Neural cell (in vitro differentiated cells): ENCODE results near the gene KRT6C. TPM values are rescaled to one million over a fixed set of nuclear protein-coding genes. Genes with fewer than 3 reads are reported as not detected.

Experiments
- H2AFZ ChIP-seq: fragments of 200-600, 300-800 bp; sonication (generic), shearing (Covaris generic); 2 replicates; pipeline ENCODE4 v1.6.0; 2014; ENCODE audit warnings: low read depth, mild to moderate bottlenecking, antibody characterized with exemption, low read length, moderate library complexity
- H3F3A ChIP-seq: fragments of 200-600 bp; shearing (Covaris generic); 2 replicates; pipeline ENCODE4 v1.6.1; 2016; ENCODE audit warnings: mild to moderate bottlenecking, moderate library complexity, mixed read lengths, antibody characterized with exemption, low read length; ENCODE audit not compliant: insufficient read depth, poor library complexity, severe bottlenecking
- H3K27ac ChIP-seq: fragments of 200-600, 300-800 bp; sonication (generic), shearing (Covaris generic); 2 replicates; pipeline ENCODE4 v1.5.1; 2014; ENCODE audit warnings: mild to moderate bottlenecking, low read length, moderate library complexity
- H3K27me3 ChIP-seq: fragments of 300-800, 200-600 bp; sonication (generic), shearing (Covaris generic); 2 replicates; pipeline ENCODE4 v1.6.0; 2014; ENCODE audit warnings: mild to moderate bottlenecking, low read depth, low read length, moderate library complexity; ENCODE audit not compliant: insufficient read depth
- H3K36me3 ChIP-seq: fragments of 300-800, 200-600 bp; sonication (generic), shearing (Covaris generic); 2 replicates; pipeline ENCODE4 v1.5.1; 2014; ENCODE audit warnings: mild to moderate bottlenecking, antibody characterized with exemption, low read length, moderate library complexity; ENCODE audit not compliant: insufficient read depth
- H3K4me2 ChIP-seq: fragments of 300-800, 200-600 bp; sonication (generic), shearing (Covaris generic); 2 replicates; pipeline ENCODE4 v1.6.0; 2014; ENCODE audit warnings: mild to moderate bottlenecking, low read length
- H3K4me3 ChIP-seq: fragments of 300-800, 200-600 bp; sonication (generic), shearing (Covaris generic); 2 replicates; pipeline ENCODE4 v1.5.1; 2014; ENCODE audit warnings: mild to moderate bottlenecking, low read length, moderate library complexity
- H3K79me2 ChIP-seq: fragments of 200-600 bp; shearing (Covaris generic); replicated peaks from 2 replicates; pipeline ENCODE4 v1.6.0; 2014; ENCODE audit warnings: mild to moderate bottlenecking, low read length, moderate library complexity; ENCODE audit not compliant: insufficient read depth
- H3K9ac ChIP-seq: fragments of 300-800, 200-600 bp; sonication (generic), shearing (Covaris generic); 2 replicates; pipeline ENCODE4 v1.6.1; 2016; ENCODE audit warnings: mild to moderate bottlenecking, low read length, mixed read lengths
- H3K9me2 ChIP-seq: fragments of 200-600 bp; shearing (Covaris generic); 2 replicates; pipeline ENCODE4 v1.6.1; 2016; ENCODE audit warnings: mild to moderate bottlenecking, low read length, mixed read lengths; ENCODE audit not compliant: insufficient read depth
- H3K9me3 ChIP-seq: fragments of 200-600, 300-800 bp; sonication (generic), shearing (Covaris generic); 2 replicates; pipeline ENCODE4 v1.6.1; 2016; ENCODE audit warnings: mild to moderate bottlenecking, mixed run types, low read length, moderate library complexity, mixed read lengths
- H4K20me1 ChIP-seq: fragments of 200-600 bp; shearing (Covaris generic); 2 replicates; pipeline ENCODE4 v1.6.1; 2016; ENCODE audit warnings: mild to moderate bottlenecking, mixed run types; ENCODE audit not compliant: insufficient read depth
- EP300 ChIP-seq: fragments of 450-650 bp; conservative IDR thresholded peaks from 2 replicates; pipeline ENCODE4 v1.6.1; 2014; ENCODE audit warnings: antibody characterized with exemption, mild to moderate bottlenecking, moderate library complexity; ENCODE audit not compliant: poor library complexity, severe bottlenecking
- EZH2 ChIP-seq: fragments of 200-600, 300-800 bp; shearing (Covaris generic), sonication (generic); IDR thresholded peaks from 2 replicates; pipeline ENCODE4 v1.6.1; 2014; ENCODE audit warnings: antibody characterized with exemption, low read length, borderline replicate concordance, mild to moderate bottlenecking; ENCODE audit not compliant: insufficient read depth, poor library complexity, severe bottlenecking
- MXI1 ChIP-seq: fragments of 450-650 bp; conservative IDR thresholded peaks from 2 replicates; pipeline ENCODE4 v1.6.1; 2014; ENCODE audit warnings: antibody characterized with exemption, mild to moderate bottlenecking; ENCODE audit not compliant: poor library complexity, severe bottlenecking
- POLR2AphosphoS5 ChIP-seq: IDR thresholded peaks from 2 replicates; pipeline ENCODE4 v1.6.1; 2012
- RAD21 ChIP-seq: fragments of 450-650 bp; conservative IDR thresholded peaks from 2 replicates; pipeline ENCODE4 v1.6.1; 2014; ENCODE audit warnings: antibody characterized with exemption, mild to moderate bottlenecking, moderate library complexity
- SMC3 ChIP-seq: fragments of 450-650 bp; conservative IDR thresholded peaks from 2 replicates; pipeline ENCODE4 v1.6.1; 2014; ENCODE audit warnings: antibody characterized with exemption, mild to moderate bottlenecking, moderate library complexity; ENCODE audit not compliant: poor library complexity
- TAF1 ChIP-seq: IDR thresholded peaks from 2 replicates; pipeline ENCODE4 v1.6.1; 2012; ENCODE audit warnings: low read depth
- polyA plus RNA-seq: library from polyadenylated mRNA; depleted of rRNA; stranded (reverse); fragments of >200 nt; gene quantifications from 2 replicates; pipeline ENCODE4 v1.2.3, GENCODE V29; 2014
- TF ChIP-seq, protein P1 (sequence below): IDR thresholded peaks from 2 replicates; pipeline ENCODE4 v1.6.1; 2012; ENCODE audit warnings: borderline replicate concordance
- TF ChIP-seq, protein P2 (sequence below): fragments of 450-650 bp; IDR thresholded peaks from 2 replicates; pipeline ENCODE4 v1.5.1; 2014; ENCODE audit warnings: antibody characterized with exemption, mild to moderate bottlenecking, moderate library complexity; ENCODE audit not compliant: poor library complexity, severe bottlenecking

KRT6C gene
- polyA plus RNA-seq, 1 donor from 2014 or later = not detected

DNA sequence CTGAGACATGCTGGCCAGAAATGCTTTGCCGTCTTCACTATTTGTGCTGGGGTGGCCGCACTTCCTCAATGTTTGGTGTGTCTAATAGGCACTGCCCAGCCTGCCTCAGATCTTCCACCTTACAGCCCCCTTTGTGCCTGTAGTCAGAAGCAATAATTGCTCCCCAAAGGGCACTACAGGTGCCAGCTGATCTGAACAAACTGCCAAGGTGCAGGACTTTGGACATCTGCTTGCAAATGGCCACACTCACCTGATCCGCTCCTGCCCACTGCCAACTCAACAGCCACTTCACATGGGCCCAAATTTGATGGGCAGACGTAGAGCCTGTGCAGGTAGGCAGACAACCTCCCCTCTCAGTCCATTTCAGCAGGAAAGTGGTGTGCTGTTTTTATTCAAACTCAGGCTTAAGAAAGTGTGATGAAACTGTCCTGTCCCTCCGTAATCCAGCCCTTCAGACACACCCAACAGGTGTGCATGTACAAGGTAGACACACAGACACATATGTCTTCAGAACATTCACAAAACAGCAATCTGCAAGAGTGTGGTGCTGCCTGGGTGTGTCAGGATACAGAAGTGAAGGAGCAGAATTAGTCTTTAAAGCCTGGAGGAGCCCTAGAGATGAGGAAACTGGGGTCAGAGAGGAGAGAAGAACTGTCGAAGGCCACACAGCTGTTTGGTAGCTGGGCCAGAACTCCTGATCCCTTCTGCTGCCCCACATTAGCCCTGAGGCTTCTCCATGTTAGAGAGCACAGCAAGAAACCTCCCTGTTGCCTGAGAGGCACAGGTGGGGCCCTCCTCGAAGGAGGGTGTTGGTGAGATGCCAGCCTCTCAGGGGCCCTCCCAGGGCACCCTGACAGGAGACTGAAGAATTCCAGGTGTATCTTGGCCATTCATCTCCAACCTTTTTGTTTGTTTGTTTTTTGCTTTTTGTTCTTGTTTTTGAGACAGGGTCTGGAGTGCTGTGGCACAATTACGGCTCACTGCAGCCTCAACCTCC lies 35.0 kb downstream of the KRT6C start:
- H3K4me2 ChIP-seq = no peak overlapping the region
- no peaks in the 10 kb centered on the region for H3K27me3 ChIP-seq
- TF ChIP-seq, protein P1, sequence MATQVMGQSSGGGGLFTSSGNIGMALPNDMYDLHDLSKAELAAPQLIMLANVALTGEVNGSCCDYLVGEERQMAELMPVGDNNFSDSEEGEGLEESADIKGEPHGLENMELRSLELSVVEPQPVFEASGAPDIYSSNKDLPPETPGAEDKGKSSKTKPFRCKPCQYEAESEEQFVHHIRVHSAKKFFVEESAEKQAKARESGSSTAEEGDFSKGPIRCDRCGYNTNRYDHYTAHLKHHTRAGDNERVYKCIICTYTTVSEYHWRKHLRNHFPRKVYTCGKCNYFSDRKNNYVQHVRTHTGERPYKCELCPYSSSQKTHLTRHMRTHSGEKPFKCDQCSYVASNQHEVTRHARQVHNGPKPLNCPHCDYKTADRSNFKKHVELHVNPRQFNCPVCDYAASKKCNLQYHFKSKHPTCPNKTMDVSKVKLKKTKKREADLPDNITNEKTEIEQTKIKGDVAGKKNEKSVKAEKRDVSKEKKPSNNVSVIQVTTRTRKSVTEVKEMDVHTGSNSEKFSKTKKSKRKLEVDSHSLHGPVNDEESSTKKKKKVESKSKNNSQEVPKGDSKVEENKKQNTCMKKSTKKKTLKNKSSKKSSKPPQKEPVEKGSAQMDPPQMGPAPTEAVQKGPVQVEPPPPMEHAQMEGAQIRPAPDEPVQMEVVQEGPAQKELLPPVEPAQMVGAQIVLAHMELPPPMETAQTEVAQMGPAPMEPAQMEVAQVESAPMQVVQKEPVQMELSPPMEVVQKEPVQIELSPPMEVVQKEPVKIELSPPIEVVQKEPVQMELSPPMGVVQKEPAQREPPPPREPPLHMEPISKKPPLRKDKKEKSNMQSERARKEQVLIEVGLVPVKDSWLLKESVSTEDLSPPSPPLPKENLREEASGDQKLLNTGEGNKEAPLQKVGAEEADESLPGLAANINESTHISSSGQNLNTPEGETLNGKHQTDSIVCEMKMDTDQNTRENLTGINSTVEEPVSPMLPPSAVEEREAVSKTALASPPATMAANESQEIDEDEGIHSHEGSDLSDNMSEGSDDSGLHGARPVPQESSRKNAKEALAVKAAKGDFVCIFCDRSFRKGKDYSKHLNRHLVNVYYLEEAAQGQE = no peak
- TF ChIP-seq SMC3 (no peak), TAF1 (no peak), MXI1 (no peak), RAD21 (no peak), EP300 (no peak), POLR2AphosphoS5 (no peak), EZH2 (no peak)
- TF ChIP-seq, protein P2, sequence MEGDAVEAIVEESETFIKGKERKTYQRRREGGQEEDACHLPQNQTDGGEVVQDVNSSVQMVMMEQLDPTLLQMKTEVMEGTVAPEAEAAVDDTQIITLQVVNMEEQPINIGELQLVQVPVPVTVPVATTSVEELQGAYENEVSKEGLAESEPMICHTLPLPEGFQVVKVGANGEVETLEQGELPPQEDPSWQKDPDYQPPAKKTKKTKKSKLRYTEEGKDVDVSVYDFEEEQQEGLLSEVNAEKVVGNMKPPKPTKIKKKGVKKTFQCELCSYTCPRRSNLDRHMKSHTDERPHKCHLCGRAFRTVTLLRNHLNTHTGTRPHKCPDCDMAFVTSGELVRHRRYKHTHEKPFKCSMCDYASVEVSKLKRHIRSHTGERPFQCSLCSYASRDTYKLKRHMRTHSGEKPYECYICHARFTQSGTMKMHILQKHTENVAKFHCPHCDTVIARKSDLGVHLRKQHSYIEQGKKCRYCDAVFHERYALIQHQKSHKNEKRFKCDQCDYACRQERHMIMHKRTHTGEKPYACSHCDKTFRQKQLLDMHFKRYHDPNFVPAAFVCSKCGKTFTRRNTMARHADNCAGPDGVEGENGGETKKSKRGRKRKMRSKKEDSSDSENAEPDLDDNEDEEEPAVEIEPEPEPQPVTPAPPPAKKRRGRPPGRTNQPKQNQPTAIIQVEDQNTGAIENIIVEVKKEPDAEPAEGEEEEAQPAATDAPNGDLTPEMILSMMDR = no peak
- no peaks in the 10 kb centered on the region for H3K36me3 ChIP-seq
- H4K20me1 ChIP-seq = no peaks in the 10 kb centered on the region
- H3K9me2 ChIP-seq = no peaks in the 10 kb centered on the region
- no peak overlapping the region for H3K27ac ChIP-seq
- H3K79me2 ChIP-seq = no peaks in the 10 kb centered on the region
- no peak overlapping the region for H3K9ac ChIP-seq
- H3K4me3 ChIP-seq = no peak overlapping the region
- H3K9me3 ChIP-seq = no peaks in the 10 kb centered on the region
- no peak overlapping the region for H2AFZ ChIP-seq
- H3F3A ChIP-seq = no peaks in the 10 kb centered on the region

DNA sequence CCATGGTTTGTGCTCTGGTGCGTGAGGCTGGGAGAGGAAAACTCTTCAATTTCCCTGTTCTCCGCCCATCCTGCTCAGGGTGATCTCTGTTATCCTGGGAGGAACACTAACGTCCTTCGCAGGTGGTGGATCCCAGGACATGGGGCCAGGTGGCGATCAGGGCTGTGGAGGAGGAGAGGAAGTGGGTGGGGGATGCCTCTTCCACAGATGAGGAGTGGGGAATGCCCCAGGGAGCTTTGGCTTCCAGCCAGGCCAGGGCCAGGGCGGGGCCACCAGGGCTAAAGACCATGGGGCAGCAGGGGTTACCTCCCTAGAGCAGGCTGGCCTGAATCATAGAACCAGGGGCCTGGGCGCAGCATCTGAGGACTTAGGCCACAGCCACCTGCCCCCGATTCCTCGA lies 36.1 kb downstream of the KRT6C start:
- H3K9me2 ChIP-seq = no peaks in the 10 kb centered on the region
- no peaks in the 10 kb centered on the region for H3K9me3 ChIP-seq
- TF ChIP-seq EP300 = no peak
- no peak for TF ChIP-seq TAF1
- TF ChIP-seq, protein P2 = no peak
- no peak for TF ChIP-seq EZH2
- TF ChIP-seq MXI1 = no peak
- TF ChIP-seq, protein P1 = no peak
- TF ChIP-seq SMC3 = no peak
- TF ChIP-seq POLR2AphosphoS5 = no peak
- no peak for TF ChIP-seq RAD21
- no peaks in the 10 kb centered on the region for H3F3A ChIP-seq
- H3K4me3 ChIP-seq = no peak overlapping the region
- no peaks in the 10 kb centered on the region for H3K27me3 ChIP-seq
- H2AFZ ChIP-seq = no peak overlapping the region
- no peak overlapping the region for H3K9ac ChIP-seq
- no peaks in the 10 kb centered on the region for H3K36me3 ChIP-seq
- no peak overlapping the region for H3K4me2 ChIP-seq
- H4K20me1 ChIP-seq = no peaks in the 10 kb centered on the region
- H3K27ac ChIP-seq = no peak overlapping the region
- no peaks in the 10 kb centered on the region for H3K79me2 ChIP-seq
